Naive thymus-derived CD4-positive, alpha-beta T cell (primary cell): ENCODE measurements around the gene S100A4. TPM values are rescaled to one million over a fixed set of nuclear protein-coding genes. Genes with fewer than 3 reads are reported as not detected.

ENCODE experiments used
- ATAC-seq: fragments of 150-1000 bp; cut with Tn5 transposase; 2 replicates; pipeline ENCODE4 v1.10.0; 2021; ENCODE audit warnings: mild to moderate bottlenecking, moderate library complexity
- CTCF ChIA-PET: fragments of 350-600 bp; sonication (Branson Sonifier 250); formaldehyde crosslinking; loops from one replicate; lab custom pipeline; 2021; ENCODE audit warnings: antibody characterized with exemption; lab: Charles Lee
- POLR2A ChIA-PET: fragments of 350-600 bp; sonication (Branson Sonifier 250); formaldehyde crosslinking; loops from one replicate; lab custom pipeline; 2021; ENCODE audit warnings: antibody characterized with exemption, inconsistent platforms; lab: Charles Lee
- DNase-seq, 9 donors: peaks; one replicate each; pipeline versions ENCODE4 v3.0.0 to v3.0.0-alpha.2; 2020 to 2022; ENCODE audit warnings: mixed read lengths in 1 of 9
- H3K27ac ChIP-seq: one replicate; pipeline ENCODE4 v1.7.0; 2013; ENCODE audit warnings: mild to moderate bottlenecking, low read depth, low read length, moderate library complexity
- H3K27me3 ChIP-seq, 2 donors: one replicate each; pipeline ENCODE4 v1.7.0; 2013; ENCODE audit warnings: low read length in 2 of 2, mild to moderate bottlenecking in 2 of 2, moderate library complexity in 2 of 2; ENCODE audit not compliant: control insufficient read depth in 2 of 2, insufficient read depth in 2 of 2
- H3K36me3 ChIP-seq, 3 experiments: 1 replicate in 2 of 3; 2 replicates in 1 of 3; pipeline ENCODE4 v1.7.0; 2013; ENCODE audit warnings: low read length in 3 of 3, mild to moderate bottlenecking in 3 of 3, moderate library complexity in 1 of 3; ENCODE audit not compliant: insufficient read depth in 3 of 3, control insufficient read depth in 2 of 3
- H3K4me1 ChIP-seq, 2 donors: one replicate each; pipeline ENCODE4 v1.7.0; 2013; ENCODE audit warnings: low read length in 2 of 2, mild to moderate bottlenecking in 2 of 2, moderate library complexity in 1 of 2; ENCODE audit not compliant: control insufficient read depth in 2 of 2, insufficient read depth in 2 of 2
- H3K4me3 ChIP-seq: 2 replicates; pipeline ENCODE4 v1.7.0; 2013; ENCODE audit warnings: mild to moderate bottlenecking, low read length
- H3K9me3 ChIP-seq, 3 experiments: 1 replicate in 2 of 3; 2 replicates in 1 of 3; pipeline ENCODE4 v1.7.0; 2013; ENCODE audit warnings: low read length in 3 of 3; ENCODE audit not compliant: control insufficient read depth in 2 of 3
- H3K27ac Mint-ChIP-seq, 9 donors: one replicate each; pipeline ENCODE4 v1.8.0; 2020 to 2022; ENCODE audit warnings: mixed read lengths in 9 of 9, mild to moderate bottlenecking in 8 of 9, moderate library complexity in 5 of 9, inconsistent platforms in 2 of 9
- H3K27me3 Mint-ChIP-seq, 5 donors: one replicate each; pipeline ENCODE4 v1.8.0; 2021 to 2022; ENCODE audit warnings: mixed read lengths in 5 of 5, mild to moderate bottlenecking in 1 of 5
- H3K36me3 Mint-ChIP-seq, 5 donors: one replicate each; pipeline ENCODE4 v1.8.0; 2020 to 2022; ENCODE audit warnings: mixed read lengths in 5 of 5, mild to moderate bottlenecking in 3 of 5, inconsistent platforms in 1 of 5
- H3K4me1 Mint-ChIP-seq, 7 donors: one replicate each; pipeline ENCODE4 v1.8.0; 2020 to 2022; ENCODE audit warnings: mixed read lengths in 7 of 7, mild to moderate bottlenecking in 3 of 7, inconsistent platforms in 1 of 7
- H3K4me3 Mint-ChIP-seq, 10 donors: one replicate each; pipeline ENCODE4 v1.8.0; 2020 to 2022; ENCODE audit warnings: mild to moderate bottlenecking in 10 of 10, mixed read lengths in 10 of 10, moderate library complexity in 6 of 10, inconsistent platforms in 2 of 10
- H3K9me3 Mint-ChIP-seq, 11 donors: one replicate each; pipeline ENCODE4 v1.8.0; 2020 to 2022; ENCODE audit warnings: mixed read lengths in 11 of 11, mild to moderate bottlenecking in 4 of 11, inconsistent platforms in 1 of 11, moderate library complexity in 1 of 11
- intact Hi-C, 2 donors: fragments of 100-400 bp; cut with micrococcal nuclease; formaldehyde crosslinking; loops; one replicate each; pipeline ENCODE4 v1.15.1; 2023
- polyA plus RNA-seq, 2 donors: library from polyadenylated mRNA; unstranded; fragments of 300-500 nt; fragmentation: Illumina TruSeq; gene quantifications; one replicate each; pipeline ENCODE4 v1.2.3, GENCODE V29; 2021
- total RNA-seq, 6 experiments: library from RNA in 5 of 6; stranded (reverse) in 5 of 6; gene quantifications; 1 replicate in 5 of 6; 2 replicates in 1 of 6; pipeline ENCODE4 v1.2.3 and lab custom pipeline; 2021 to 2026

Gene S100A4
- total and polyA plus RNA-seq, 7 experiments from 2014 or later, result 54.0 to 766 (median 259) TPM

DNA sequence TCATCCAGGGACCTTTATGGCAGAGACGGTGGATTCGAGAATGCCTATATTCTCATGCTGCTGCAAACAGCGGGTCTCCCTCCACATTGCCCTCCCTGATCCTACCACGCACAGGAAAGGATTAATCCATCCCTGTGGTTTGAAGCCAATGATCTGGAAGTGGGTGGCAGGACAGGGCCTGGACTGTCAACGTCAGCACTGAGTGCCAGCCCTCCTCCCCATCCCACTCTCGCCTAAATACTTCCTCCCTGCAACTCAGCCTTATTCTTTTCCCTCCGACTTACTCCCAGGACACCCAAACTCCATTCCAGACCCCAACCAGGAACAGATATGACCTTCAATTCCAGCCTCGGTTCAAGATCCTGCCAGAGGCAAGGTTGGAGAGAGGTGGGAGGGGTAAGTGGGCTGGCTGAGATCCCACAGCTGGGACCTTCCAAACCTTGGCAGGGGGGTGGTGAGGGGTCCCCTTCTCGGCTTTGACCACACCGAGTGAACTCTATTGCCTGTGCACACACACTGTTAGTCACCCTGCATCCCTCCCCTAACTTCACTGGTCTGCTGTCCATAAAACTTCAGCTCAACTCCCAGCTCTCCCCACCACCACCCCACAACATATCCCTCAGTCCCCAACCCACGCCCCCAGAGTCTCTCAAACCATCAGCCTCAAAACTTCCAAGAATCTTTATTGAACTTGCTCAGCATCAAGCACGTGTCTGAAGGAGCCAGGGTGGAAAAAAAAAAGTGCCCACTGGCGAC lies 2.5 kb downstream of the S100A4 start:
- no peaks in the 10 kb centered on the region for H3K27me3 ChIP-seq
- peaks cover 63 to 79% of the 10 kb centered on the region in 2 donors for H3K4me1 ChIP-seq
- Mint-ChIP-seq H3K27ac (peak overlapping the region; percentile 81 to 99 (median 98)), H3K27me3 (no peaks in the 10 kb centered on the region), H3K4me3 (peak overlapping the region; percentile 42 to 97 (median 88)), H3K9me3 (no peaks in the 10 kb centered on the region), H3K4me1 (peaks cover 73 to 92% (median 81%) of the 10 kb centered on the region in 7 donors), H3K36me3 (peaks cover 8 to 44% (median 15%) of the 10 kb centered on the region in 5 donors)
- H3K27ac ChIP-seq, result peak overlapping the region; percentile 79
- no peaks in the 10 kb centered on the region for H3K9me3 ChIP-seq
- intact Hi-C loops, result no loop called here
- H3K4me3 ChIP-seq, result no peak overlapping the region
- CTCF ChIA-PET, result interaction anchor here (0.6 to 4.9 kb wide), 5 partner anchors 9 to 303 kb away, joined by 3 to 97 read pairs (median 11); partner anchors contain the start of gene S100A6
- ATAC-seq, result no peak
- no peak for DNase-seq
- H3K36me3 ChIP-seq, result peaks cover 0 to 15% (median 11%) of the 10 kb centered on the region in 3 experiments
- POLR2A ChIA-PET, result interaction anchor here (0.5 to 9.5 kb wide), 6 partner anchors 9 to 79 kb away, joined by 3 to 268 read pairs (median 4); partner anchors contain the start of gene S100A6

DNA sequence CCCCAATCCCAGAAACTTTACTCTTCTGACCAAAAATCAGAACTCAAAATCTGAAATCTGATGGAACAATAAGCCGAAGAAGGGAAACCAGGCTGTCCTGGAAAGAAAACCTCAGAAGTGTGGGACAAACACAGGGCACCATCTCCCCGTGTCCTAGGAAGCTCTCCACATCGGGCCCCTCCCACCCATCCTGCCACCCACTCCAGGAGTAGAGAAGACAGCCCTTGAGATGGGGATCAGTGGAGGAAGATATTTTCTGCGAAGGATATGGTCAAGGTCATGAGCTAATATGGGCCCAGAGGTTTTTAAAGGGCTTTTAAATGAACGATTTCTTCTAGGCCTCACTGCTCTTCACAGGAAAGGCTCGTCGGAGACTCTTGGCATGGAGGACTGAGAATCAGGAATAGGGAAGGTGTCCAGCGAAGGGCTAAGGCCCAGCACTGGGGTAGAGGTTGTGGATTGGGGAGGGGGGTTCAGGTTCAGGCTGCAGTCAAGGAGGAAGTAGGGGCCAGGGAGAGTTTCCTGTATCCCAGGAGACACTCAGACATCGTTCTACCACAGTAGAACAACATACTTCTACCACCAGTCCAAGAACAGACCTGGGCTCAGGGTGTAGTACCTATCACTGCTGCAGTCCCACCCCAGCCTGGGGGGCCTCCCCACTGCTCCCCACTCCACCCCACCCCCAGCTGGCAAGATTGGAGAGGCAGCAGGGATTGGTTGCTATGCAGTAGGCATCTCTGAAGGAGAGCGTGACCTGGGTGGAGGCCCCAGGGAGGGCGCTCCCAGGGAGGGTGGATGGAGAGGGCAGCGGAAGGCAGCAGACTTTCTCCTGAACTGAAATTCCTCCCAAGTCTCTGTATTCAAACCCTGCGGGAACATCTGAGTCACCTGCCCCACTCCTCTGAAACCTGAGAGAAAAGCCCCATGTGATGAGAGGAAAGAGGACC lies 3.7 kb downstream of the S100A4 start:
- ChIA-PET CTCF (interaction anchor here (0.5 to 4.1 kb wide), 7 partner anchors 8 to 304 kb away, joined by 3 to 27 read pairs (median 4); no protein-coding TSS in a partner anchor), POLR2A (interaction anchor here (0.5 to 9.5 kb wide), 3 partner anchors 8 to 22 kb away, joined by 3 to 268 read pairs (median 5); partner anchors contain the start of gene S100A6)
- peak overlapping the region; percentile 61 to 97 (median 82) for H3K4me3 Mint-ChIP-seq
- Histone ChIP-seq H3K36me3 (peaks cover 0 to 15% (median 11%) of the 10 kb centered on the region in 3 experiments), H3K4me1 (peaks cover 66 to 79% of the 10 kb centered on the region in 2 donors), H3K4me3 (no peak overlapping the region), H3K9me3 (no peaks in the 10 kb centered on the region), H3K27me3 (no peaks in the 10 kb centered on the region), H3K27ac (peak overlapping the region; percentile 79)
- H3K36me3 Mint-ChIP-seq, result peaks cover 8 to 44% (median 15%) of the 10 kb centered on the region in 5 donors
- peak overlapping the region; percentile 90 to 99 (median 97) for H3K27ac Mint-ChIP-seq
- no peak for ATAC-seq
- intact Hi-C loops, result no loop called here
- H3K9me3 Mint-ChIP-seq, result no peaks in the 10 kb centered on the region
- no peak for DNase-seq
- no peaks in the 10 kb centered on the region for H3K27me3 Mint-ChIP-seq
- H3K4me1 Mint-ChIP-seq, result peaks cover 67 to 92% (median 85%) of the 10 kb centered on the region in 7 donors

DNA sequence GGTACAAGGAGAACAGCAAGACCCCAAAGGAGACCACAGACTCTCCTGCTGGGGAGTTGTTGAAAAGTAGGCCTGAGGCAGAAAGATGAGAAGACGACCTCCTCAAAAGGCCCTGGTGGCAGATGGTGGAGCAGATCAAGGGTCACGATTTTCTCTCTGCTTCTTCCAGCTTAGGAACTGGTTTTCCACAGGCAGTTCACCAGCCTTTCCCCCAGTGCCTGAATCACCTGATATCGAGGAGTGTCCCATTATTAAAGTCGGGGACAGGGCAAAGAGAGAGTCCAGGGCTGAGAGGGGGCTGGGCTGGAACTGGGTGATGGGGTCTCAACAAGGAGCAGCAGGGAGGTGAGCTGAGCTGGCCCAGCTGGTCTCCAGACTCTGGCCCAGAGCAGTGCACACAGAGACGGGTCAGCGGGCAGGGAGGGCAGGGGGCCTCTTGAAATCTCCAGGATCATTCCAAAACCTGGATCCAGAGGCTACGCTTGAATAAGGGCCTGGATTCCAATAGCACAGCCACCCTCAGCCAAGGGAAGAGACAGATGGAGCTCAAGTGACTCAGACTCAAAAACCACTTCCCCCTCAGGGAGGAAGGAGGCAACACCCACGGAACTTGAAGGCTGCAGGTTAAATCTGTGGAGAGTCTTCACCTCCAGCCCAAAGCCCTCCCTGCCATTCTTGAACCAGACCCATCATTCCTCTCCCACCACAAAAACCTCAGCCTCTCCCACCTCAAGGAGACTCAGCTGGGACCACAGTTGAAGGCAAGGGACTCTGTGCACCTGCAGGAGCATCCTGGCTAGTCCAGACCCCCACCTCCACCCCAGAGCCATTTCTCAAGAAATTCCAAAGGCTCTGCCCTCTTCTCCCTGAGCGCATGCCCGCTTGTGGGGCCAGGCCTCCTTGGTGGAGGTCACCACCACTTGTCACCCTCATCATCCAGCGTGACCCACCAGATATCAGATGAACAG lies 4.9 kb downstream of the S100A4 start, which contains the start of gene S100A5:
S100A5 (minus strand) TSS at position 541 of the 968 bp plus-strand sequence. CDS start 743 bp downstream, outside the sequence.
- peaks cover 8 to 47% (median 15%) of the 10 kb centered on the region in 5 donors for H3K36me3 Mint-ChIP-seq
- H3K4me3 Mint-ChIP-seq, result peak within 1 kb of the TSS; percentile 61 to 97 (median 79)
- peaks cover 70 to 74% of the 10 kb centered on the region in 2 donors for H3K4me1 ChIP-seq
- H3K27me3 ChIP-seq, result no peaks in the 10 kb centered on the region
- H3K36me3 ChIP-seq, result peaks cover 0 to 15% (median 12%) of the 10 kb centered on the region in 3 experiments
- peak in 8 of 9 donors; percentile 49 to 63 (median 58) for DNase-seq
- intact Hi-C loops, result no loop called here
- ATAC-seq, result peak; percentile 29
- ChIA-PET CTCF (interaction anchor here (0.5 to 3.8 kb wide), 8 partner anchors 7 to 242 kb away, joined by 3 to 14 read pairs (median 4); no protein-coding TSS in a partner anchor), POLR2A (interaction anchor here (0.9 to 9.5 kb wide), 13 partner anchors 6 to 450 kb away, joined by 3 to 268 read pairs (median 4); partner anchors contain the start of genes CHTOP, RPS27 and S100A6)
- H3K4me1 Mint-ChIP-seq, result peaks cover 65 to 89% (median 85%) of the 10 kb centered on the region in 7 donors
- H3K27me3 Mint-ChIP-seq, result no peaks in the 10 kb centered on the region
- H3K9me3 ChIP-seq, result no peaks in the 10 kb centered on the region
- H3K4me3 ChIP-seq, result peak within 1 kb of the TSS; percentile 32
- H3K27ac Mint-ChIP-seq, result peak within 1 kb of the TSS; percentile 90 to 99 (median 97)
- H3K27ac ChIP-seq, result peak within 1 kb of the TSS; percentile 79
- no peaks in the 10 kb centered on the region for H3K9me3 Mint-ChIP-seq

DNA sequence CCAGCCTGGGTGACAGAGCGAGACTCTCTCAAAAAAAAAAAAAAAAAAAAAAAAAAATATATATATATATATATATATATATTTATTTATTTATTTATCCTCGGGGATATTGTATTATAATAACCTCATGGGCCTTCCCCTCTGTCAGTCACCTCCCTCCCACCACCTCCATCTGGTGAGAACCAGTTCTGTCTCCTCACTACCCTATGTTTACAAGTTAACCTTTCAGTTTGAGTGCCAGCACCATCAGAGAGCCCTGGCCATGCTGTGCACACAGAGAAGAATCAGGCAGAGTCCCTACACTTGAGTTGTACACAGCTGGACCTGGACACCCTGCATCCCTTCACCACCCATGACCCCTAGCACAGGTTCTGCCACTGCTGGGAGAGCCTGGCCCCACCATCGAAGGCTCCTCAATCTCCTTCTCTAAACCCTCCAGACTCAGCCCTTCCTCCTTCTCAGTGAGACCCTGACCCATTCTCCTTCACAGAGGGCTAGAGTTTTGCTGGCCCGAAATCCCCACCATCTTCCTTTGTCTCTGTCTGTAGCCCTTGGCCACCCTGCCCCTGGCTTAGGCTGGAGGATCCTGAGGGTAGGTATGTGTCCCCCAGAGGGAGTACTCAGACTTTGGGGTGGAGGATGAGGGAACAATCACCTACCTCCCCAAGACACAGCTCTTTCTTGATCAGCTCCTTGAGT lies 6.1 kb downstream of the S100A4 start:
- Mint-ChIP-seq H3K4me3 (peak overlapping the region; percentile 61 to 97 (median 79)), H3K4me1 (peaks cover 62 to 88% (median 83%) of the 10 kb centered on the region in 7 donors), H3K27ac (peak overlapping the region; percentile 90 to 99 (median 97)), H3K9me3 (no peaks in the 10 kb centered on the region), H3K36me3 (peaks cover 8 to 43% (median 17%) of the 10 kb centered on the region in 5 donors), H3K27me3 (no peaks in the 10 kb centered on the region)
- intact Hi-C loops, result loop anchor here (5.0 to 10.0 kb wide), 3 partner anchors 118 to 455 kb away; partner anchors contain the start of genes CREB3L4 (in 1 of the 2), RPS27 (in 1 of the 2), SLC39A1 (in 1 of the 2) and SNAPIN (in 1 of the 2)
- Histone ChIP-seq H3K4me1 (peaks cover 72% of the 10 kb centered on the region in 2 donors), H3K36me3 (peaks cover 0 to 15% (median 14%) of the 10 kb centered on the region in 3 experiments), H3K27ac (peak overlapping the region; percentile 79), H3K4me3 (no peak overlapping the region), H3K27me3 (no peaks in the 10 kb centered on the region), H3K9me3 (no peaks in the 10 kb centered on the region)
- POLR2A ChIA-PET, result interaction anchor here (1.1 to 9.5 kb wide), 8 partner anchors 5 to 451 kb away, joined by 3 to 268 read pairs (median 10); partner anchors contain the start of genes CHTOP, RPS27 and S100A6
- CTCF ChIA-PET, result interaction anchor here (0.6 to 3.8 kb wide), 6 partner anchors 7 to 243 kb away, joined by 3 to 14 read pairs (median 6); no protein-coding TSS in a partner anchor
- DNase-seq (no peak), ATAC-seq (no peak)
